Activated CD4-positive, alpha-beta T cell treated with anti-CD3 and anti-CD28 coated beads, Interleukin-2, amount 50 U/mL, for 24 hours (primary cell): ENCODE data around the gene KLHL25.
"Not testable (repeated sequence)": the region's sequence is repeated elsewhere in the genome, so short reads cannot be mapped to it uniquely, and the experiment has no call there.

Experiments used
- DNase-seq, 2 donors: peaks; one replicate each; pipeline ENCODE4 v3.0.0-alpha.2; 2020; ENCODE audit warnings: low read depth in 1 of 2, low spot score in 1 of 2

Gene KLHL25, protein sequence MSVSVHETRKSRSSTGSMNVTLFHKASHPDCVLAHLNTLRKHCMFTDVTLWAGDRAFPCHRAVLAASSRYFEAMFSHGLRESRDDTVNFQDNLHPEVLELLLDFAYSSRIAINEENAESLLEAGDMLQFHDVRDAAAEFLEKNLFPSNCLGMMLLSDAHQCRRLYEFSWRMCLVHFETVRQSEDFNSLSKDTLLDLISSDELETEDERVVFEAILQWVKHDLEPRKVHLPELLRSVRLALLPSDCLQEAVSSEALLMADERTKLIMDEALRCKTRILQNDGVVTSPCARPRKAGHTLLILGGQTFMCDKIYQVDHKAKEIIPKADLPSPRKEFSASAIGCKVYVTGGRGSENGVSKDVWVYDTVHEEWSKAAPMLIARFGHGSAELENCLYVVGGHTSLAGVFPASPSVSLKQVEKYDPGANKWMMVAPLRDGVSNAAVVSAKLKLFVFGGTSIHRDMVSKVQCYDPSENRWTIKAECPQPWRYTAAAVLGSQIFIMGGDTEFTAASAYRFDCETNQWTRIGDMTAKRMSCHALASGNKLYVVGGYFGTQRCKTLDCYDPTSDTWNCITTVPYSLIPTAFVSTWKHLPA

GRCh38 chr15:85794598-85795336 lies at the start of gene KLHL25:
Gene KLHL25, minus strand, starts transcription at chr15:85794925. Its CDS starts 25,115 bp downstream, at chr15:85769810.
- peak; percentile 73 to 88 for DNase-seq

GRCh38 chr15:85840802-85841152 lies 46.1 kb upstream of the KLHL25 start:
- DNase-seq: no peak

DNA sequence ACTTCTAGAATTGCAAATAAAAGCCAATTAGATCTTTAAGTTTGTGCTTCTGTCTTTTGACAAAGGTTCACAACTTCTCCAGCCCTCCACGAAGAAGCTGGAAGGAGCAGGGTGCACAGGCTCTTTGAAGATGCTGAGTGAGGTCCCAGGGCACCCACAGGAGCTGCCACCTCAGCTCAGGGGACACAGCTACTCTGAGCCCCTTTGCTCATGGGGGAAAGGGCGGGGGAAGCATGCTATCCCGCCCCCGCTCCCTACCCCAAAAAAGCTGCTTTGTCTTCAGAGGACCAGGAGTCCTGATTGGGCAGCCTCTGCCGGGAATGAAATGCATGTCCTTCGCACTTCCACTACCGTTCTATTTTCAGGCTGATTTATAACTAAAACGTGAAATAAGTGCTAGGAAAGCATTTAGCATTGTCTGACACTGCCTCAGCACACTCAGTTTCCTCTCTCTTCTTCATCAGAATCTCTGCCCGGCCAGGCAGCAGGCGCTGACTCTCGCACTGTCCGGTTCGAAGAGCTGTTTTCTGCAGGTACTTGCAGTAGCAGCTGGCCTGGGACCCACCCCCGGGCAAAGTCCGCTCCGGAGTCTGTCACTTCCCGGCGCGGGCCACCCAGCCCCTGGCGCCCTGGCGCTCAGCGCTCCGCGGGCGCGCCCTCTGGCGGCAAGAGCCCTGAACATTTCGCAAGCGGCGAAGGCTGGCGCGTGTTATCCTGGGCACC lies 45.5 kb upstream of the KLHL25 start:
- peak; percentile 65 to 70 for DNase-seq

- DNase-seq: no peak
These were observed 44.9 kb upstream of the KLHL25 start for GRCh38 chr15:85839643-85840042.

DNA sequence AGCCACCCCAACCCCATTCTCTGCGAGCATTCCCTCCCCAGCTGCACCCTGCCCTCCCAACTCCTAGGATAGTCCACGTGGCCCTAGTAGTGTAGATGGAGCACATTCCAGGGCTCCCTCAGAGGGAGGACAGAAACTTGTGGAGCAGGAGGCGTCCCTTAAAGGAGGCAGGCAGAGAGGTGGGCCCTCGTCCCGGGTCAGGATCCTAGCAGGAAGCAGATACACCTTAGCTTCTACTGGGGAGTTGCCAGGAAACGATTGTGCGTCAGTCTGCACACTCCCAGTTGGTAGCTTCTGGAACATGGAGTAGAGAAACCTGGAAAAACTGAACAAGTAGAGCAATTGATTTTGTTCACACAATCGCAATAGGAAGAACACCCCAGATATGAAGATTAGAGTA lies 43.9 kb upstream of the KLHL25 start:
- DNase-seq: no peak

GRCh38 chr15:85837881-85838280 lies 43.2 kb upstream of the KLHL25 start:
- no peak for DNase-seq

DNA sequence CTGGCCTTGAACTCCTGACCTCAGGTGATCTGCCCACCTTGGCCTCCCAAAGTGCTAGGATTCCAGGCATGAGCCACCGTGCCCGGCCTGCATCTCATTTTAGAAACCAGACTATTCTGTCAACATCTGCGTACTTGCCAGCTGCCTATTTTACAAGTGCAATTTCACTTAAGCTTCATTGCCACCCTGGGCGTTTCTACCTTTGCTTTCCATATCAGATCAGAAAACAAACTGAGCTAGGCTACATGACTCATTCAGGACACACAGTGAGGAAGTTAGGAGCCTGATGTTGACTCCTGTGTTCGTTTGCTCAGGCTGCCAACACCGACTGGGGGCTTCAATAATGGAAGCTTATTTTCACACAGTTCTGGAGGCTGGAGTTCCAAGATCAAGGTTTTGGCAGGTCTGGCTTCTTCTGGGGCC lies 42.3 kb upstream of the KLHL25 start:
- no peak for DNase-seq

DNA sequence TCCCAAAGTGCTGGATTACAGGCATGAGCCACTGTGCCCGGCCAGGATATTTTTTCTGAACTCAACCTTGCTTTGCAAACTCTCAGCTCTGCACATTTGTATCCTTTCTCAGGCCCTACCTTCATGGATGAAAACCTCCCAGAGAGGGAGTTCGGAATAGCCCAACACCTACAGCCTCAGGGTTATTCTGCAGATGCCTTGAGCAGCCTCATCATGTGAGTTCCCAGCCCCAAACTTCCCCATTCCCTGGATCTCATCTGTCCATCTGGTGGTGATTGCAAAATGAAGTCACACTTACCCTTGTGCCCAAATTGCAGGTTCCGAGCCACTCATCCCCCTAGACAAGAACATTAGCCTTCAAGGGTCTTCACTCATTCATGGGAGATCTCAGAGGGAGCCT lies 39.9 kb upstream of the KLHL25 start:
- DNase-seq: no peak

- no peak for DNase-seq
These were observed 37.7 kb upstream of the KLHL25 start for GRCh38 chr15:85832394-85832793.

- DNase-seq: no peak
These were observed 36.8 kb upstream of the KLHL25 start for GRCh38 chr15:85831415-85832113.

GRCh38 chr15:85829754-85830153 lies 35.0 kb upstream of the KLHL25 start:
- not testable (repeated sequence) for DNase-seq

DNA sequence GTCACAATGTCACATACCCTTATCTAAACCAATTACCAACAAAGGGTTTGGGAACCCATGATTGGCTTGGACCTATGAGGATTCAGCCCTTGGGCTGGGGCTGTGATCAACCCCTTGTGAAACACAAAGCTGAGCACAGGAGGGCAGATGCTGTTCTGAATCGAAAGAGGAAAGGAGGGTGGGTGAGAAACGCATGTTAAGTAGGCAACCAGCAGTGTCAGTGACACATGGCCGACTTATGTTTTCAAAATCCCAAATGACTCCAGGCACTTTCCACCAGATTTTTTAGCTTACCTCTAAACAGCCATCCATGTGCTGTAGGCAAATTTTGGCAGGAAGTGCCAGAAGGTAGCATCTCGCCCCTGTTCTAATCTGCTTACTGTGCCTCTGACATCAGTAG lies 34.1 kb upstream of the KLHL25 start:
- DNase-seq: no peak

- no peak for DNase-seq
These were observed 33.4 kb upstream of the KLHL25 start for GRCh38 chr15:85828126-85828525.

GRCh38 chr15:85826756-85827515 lies 32.2 kb upstream of the KLHL25 start:
- no peak for DNase-seq

GRCh38 chr15:85825719-85826118 lies 31.0 kb upstream of the KLHL25 start:
- no peak for DNase-seq

DNA sequence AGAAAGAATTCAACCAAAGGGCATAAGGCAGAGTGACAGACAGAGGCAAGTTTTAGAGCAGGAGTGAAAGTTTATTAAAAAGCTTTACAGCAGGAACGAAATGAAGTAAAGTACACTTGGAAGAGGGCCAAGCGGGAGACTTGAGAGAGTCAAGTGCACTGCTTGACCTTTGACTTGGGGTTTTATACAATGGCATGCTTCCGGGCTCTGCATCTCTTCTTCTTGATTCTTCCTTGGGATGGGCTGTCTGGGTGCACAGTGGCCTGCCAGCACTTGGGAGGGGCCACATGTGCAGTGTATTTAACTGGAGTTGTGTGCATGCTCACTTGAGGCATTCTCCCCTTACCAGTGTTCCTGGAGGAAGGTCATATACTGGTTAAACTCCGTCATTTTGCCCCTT lies 30.4 kb upstream of the KLHL25 start:
- no peak for DNase-seq

DNA sequence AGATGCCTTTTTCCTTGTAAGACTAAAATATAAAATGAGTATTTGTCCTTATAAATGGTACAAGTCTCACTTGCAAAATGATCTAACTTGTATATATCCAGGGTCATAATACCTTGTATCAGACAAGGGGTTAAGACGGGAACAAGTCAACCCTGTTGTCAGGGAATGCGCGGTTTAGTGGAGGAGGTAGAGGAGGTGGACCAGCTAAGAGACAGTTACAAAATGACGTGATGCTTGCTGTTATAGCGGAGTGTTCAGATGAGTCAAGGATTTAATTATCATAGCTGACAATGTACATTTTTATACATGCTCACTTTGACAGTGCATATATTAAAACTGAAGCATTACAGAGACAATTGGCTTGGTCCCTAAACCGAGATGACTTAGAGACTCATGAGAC lies 26.8 kb upstream of the KLHL25 start:
- no peak for DNase-seq

DNA sequence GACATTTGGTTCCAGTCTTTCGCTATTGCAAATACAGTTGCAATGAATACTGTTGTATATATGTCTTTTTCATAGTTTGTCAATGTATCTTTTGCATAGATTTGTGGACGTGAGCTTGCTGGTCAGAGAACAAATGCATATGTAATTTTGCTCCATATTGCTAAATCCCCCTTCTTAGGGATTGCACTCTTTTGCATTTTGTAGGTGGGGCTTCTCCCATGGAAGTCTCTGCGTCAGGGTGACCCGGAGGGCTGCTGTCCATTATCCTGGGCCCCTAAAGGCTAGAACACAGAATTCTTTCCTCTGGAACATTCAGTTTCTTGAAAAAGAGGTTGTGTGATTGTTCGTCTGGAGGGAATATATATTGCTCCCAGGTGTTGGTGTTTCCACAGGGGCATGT lies 25.2 kb upstream of the KLHL25 start:
- no peak for DNase-seq

DNA sequence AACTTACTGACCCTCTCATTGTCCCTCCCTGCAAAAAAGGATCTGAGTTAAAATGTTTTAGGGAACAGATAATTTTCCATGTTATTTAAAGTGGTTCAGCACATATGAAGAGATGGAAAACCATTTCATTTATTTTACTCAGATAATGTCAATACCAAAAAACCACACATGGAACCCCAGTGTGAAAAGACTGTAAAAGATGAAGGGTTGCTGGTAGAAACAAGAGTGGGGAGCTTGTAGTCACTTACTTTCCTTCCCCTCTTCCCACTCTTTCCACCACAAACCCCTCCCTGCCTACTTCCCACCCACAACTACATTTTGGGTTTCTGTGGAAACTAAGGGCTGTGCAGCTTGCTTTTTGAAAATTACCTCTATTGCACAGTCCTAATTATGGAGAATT lies 18.5 kb upstream of the KLHL25 start:
- no peak for DNase-seq

- no peak for DNase-seq
These were observed 15.3 kb upstream of the KLHL25 start for GRCh38 chr15:85810075-85810474.
